ENCODE data around the gene SFMBT1. TPM values are rescaled to one million over a fixed set of nuclear protein-coding genes. Genes with fewer than 3 reads are reported as not detected.

The SFMBT1 gene
- total RNA-seq, 4 donors from 2014 or later, result 21.3 to 31.6 (median 21.5) TPM

DNA sequence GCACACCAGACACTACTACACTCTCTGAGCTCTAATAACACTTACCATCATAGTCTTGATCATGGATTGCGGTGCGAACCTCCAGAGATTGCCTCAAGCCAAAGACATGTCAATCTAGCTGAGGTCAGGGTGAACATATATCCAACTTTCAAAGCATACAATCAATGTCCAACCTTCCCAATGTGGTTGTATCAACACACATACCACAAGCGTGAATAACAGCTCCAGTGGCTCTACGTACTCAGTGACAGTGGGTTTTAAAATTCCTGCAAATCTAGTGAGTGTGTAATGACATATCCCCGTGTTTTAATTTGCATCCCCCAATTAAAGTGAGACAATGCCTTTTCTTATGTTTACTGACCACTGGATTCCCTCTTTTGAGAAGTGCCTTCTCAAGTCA lies 29.6 kb downstream of the SFMBT1 start:
- no peak for ATAC-seq
- Histone ChIP-seq H3K4me1 (no peaks in the 10 kb centered on the region), H3K9me3 (no peaks in the 10 kb centered on the region), H3K36me3 (no peaks in the 10 kb centered on the region), H3K27ac (no peak overlapping the region), H3K4me3 (no peak overlapping the region), H3K27me3 (no peaks in the 10 kb centered on the region)
- TF ChIP-seq POLR2AphosphoS5 (IDR thresholded peaks at IDR 0.05), result no peak
- TF ChIP-seq, protein P1, sequence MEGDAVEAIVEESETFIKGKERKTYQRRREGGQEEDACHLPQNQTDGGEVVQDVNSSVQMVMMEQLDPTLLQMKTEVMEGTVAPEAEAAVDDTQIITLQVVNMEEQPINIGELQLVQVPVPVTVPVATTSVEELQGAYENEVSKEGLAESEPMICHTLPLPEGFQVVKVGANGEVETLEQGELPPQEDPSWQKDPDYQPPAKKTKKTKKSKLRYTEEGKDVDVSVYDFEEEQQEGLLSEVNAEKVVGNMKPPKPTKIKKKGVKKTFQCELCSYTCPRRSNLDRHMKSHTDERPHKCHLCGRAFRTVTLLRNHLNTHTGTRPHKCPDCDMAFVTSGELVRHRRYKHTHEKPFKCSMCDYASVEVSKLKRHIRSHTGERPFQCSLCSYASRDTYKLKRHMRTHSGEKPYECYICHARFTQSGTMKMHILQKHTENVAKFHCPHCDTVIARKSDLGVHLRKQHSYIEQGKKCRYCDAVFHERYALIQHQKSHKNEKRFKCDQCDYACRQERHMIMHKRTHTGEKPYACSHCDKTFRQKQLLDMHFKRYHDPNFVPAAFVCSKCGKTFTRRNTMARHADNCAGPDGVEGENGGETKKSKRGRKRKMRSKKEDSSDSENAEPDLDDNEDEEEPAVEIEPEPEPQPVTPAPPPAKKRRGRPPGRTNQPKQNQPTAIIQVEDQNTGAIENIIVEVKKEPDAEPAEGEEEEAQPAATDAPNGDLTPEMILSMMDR (IDR thresholded peaks at IDR 0.05), result no peak
- no peak for TF ChIP-seq EP300 (IDR thresholded peaks at IDR 0.05)
- TF ChIP-seq POLR2A (IDR thresholded peaks at IDR 0.05), result no peak
- WGBS, 2 donors (ENCODE audit: low coverage in 1 of 2), result 91% methylated on average over 5 of the region's 5 CpGs

DNA sequence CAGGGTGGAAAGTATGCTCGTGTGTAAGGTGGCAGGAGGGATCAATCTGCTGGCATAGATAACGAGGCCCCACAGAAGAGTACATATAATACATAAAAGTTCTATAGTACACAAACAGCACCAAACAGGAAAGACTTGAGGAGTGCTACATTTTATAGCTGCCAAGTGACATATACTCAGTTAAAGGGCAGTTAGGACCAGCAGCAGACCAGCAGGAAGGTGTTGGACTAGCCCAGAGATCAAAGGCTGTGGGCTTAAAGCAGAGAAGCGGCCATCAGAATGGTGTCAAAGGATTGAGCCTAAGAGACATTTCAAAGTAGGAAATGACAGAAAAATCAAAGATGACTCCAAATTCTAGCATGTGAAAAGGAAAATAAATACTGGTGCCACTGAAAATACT lies 34.5 kb downstream of the SFMBT1 start:
- H3K4me1 ChIP-seq, result no peaks in the 10 kb centered on the region
- no peak overlapping the region for H3K4me3 ChIP-seq
- no peaks in the 10 kb centered on the region for H3K27me3 ChIP-seq
- no peak for TF ChIP-seq POLR2AphosphoS5 (IDR thresholded peaks at IDR 0.05)
- TF ChIP-seq POLR2A (IDR thresholded peaks at IDR 0.05), result no peak
- H3K36me3 ChIP-seq, result no peaks in the 10 kb centered on the region
- H3K9me3 ChIP-seq, result no peaks in the 10 kb centered on the region
- ATAC-seq, result no peak
- 74% methylated on average over 3 of the region's 3 CpGs for WGBS, 2 donors (ENCODE audit: low coverage in 1 of 2)
- no peak overlapping the region for H3K27ac ChIP-seq

- no peak for ATAC-seq
- 59 to 60% methylated on average over 1 to 2 of the region's 2 CpGs for WGBS, 2 donors (ENCODE audit: low coverage in 1 of 2)
Observed at GRCh38 chr3:53009826-53010539, 35.9 kb downstream of the SFMBT1 start.

GRCh38 chr3:53008932-53009331 lies 36.9 kb downstream of the SFMBT1 start:
- Histone ChIP-seq H3K27ac (no peak overlapping the region), H3K9me3 (no peaks in the 10 kb centered on the region), H3K4me1 (no peaks in the 10 kb centered on the region), H3K4me3 (no peak overlapping the region), H3K36me3 (no peaks in the 10 kb centered on the region), H3K27me3 (no peaks in the 10 kb centered on the region)
- ATAC-seq, result no peak
- TF ChIP-seq POLR2AphosphoS5 (IDR thresholded peaks at IDR 0.05) (no peak), EP300 (IDR thresholded peaks at IDR 0.05) (no peak), POLR2A (IDR thresholded peaks at IDR 0.05) (no peak)
- TF ChIP-seq, protein P1 (IDR thresholded peaks at IDR 0.05), result no peak
- WGBS, 2 donors (ENCODE audit: low coverage in 1 of 2), result 81 to 88% methylated on average over 3 to 5 of the region's 6 CpGs

More at GRCh38 chr3:53009826-53010539, 35.9 kb downstream of the SFMBT1 start:
- Histone ChIP-seq H3K27me3 (no peaks in the 10 kb centered on the region), H3K4me1 (no peaks in the 10 kb centered on the region), H3K9me3 (no peaks in the 10 kb centered on the region), H3K36me3 (no peaks in the 10 kb centered on the region), H3K4me3 (no peak overlapping the region), H3K27ac (no peak overlapping the region)
- TF ChIP-seq, protein P1 (IDR thresholded peaks at IDR 0.05), result no peak
- TF ChIP-seq POLR2A (IDR thresholded peaks at IDR 0.05) (no peak), EP300 (IDR thresholded peaks at IDR 0.05) (no peak), POLR2AphosphoS5 (IDR thresholded peaks at IDR 0.05) (no peak)

GRCh38 chr3:53005854-53006513 lies 39.9 kb downstream of the SFMBT1 start:
- Histone ChIP-seq H3K4me3 (no peak overlapping the region), H3K36me3 (no peaks in the 10 kb centered on the region), H3K27ac (no peak overlapping the region), H3K27me3 (no peaks in the 10 kb centered on the region), H3K9me3 (no peaks in the 10 kb centered on the region), H3K4me1 (no peaks in the 10 kb centered on the region)
- ATAC-seq, result no peak
- 81 to 89% methylated on average over 3 to 12 of the region's 12 CpGs for WGBS, 2 donors (ENCODE audit: low coverage in 1 of 2)
- TF ChIP-seq EP300 (IDR thresholded peaks at IDR 0.05), result no peak
- TF ChIP-seq, protein P1 (IDR thresholded peaks at IDR 0.05), result no peak
